ENCODE measurements around the gene TCFL5.

- TF ChIP-seq CTCF (IDR thresholded peaks at IDR 0.05), result no peak
- TF ChIP-seq POLR2AphosphoS5 (IDR thresholded peaks at IDR 0.05), result no peak
Measured at GRCh38 chr20:62818592-62819493, 42.8 kb downstream of the TCFL5 start.
